HEK293 (cell line): ENCODE data around the gene UBE2V1.

Source experiments
- CTCF ChIA-PET: fragments of 350-600 bp; formaldehyde crosslinking; extraction: SDS; loops from one replicate; lab custom pipeline; 2021; ENCODE audit warnings: antibody characterized with exemption; lab: Yijun Ruan, JAX
- POLR2A ChIA-PET: fragments of 300-600 bp; formaldehyde crosslinking; extraction: SDS; loops from one replicate; lab custom pipeline; 2020; ENCODE audit warnings: antibody characterized with exemption, inconsistent platforms; lab: Yijun Ruan, JAX
- H3K27ac ChIP-seq: fragments of 200-500 bp; sonication (Bioruptor generic); 2 replicates; pipeline ENCODE4 v1.5.1; 2014; ENCODE audit warnings: low read depth, low read length, control low read depth, inconsistent platforms; ENCODE audit errors: extremely low read depth
- H3K36me3 ChIP-seq, 2 experiments: fragments of 200-500 bp in 1 of 2; sonication (Bioruptor generic) in 1 of 2; 1 replicate in 1 of 2; 2 replicates in 1 of 2; pipeline ENCODE4 v1.5.1; 2014 to 2017; ENCODE audit warnings: inconsistent platforms in 2 of 2, low read length in 2 of 2; ENCODE audit not compliant: control insufficient read depth in 2 of 2, insufficient read depth in 1 of 2
- H3K4me1 ChIP-seq: fragments of 200-500 bp; sonication (Bioruptor generic); 2 replicates; pipeline ENCODE4 v1.5.1; 2014; ENCODE audit warnings: mild to moderate bottlenecking, low read length, inconsistent platforms; ENCODE audit not compliant: control insufficient read depth, insufficient read depth
- H3K4me3 ChIP-seq: 2 replicates; pipeline ENCODE4 v1.5.1; 2011; ENCODE audit warnings: low read depth, mild to moderate bottlenecking, control low read depth, low read length, moderate library complexity
- H3K9me3 ChIP-seq: fragments of 200-500 bp; sonication (Bioruptor generic); 2 replicates; pipeline ENCODE4 v1.5.1; 2014; ENCODE audit warnings: low read depth, low read length, inconsistent platforms; ENCODE audit not compliant: control insufficient read depth, insufficient read depth
- AEBP2 ChIP-seq: fragments of 450-650 bp; formaldehyde crosslinking; IDR thresholded peaks from 2 replicates; pipeline ENCODE4 v1.5.1; 2016; ENCODE audit warnings: missing biosample characterization, missing genetic modification characterization, borderline replicate concordance
- ATF2 ChIP-seq: fragments of 450-650 bp; formaldehyde crosslinking; IDR thresholded peaks from 2 replicates; pipeline ENCODE4 v1.5.1; 2016; ENCODE audit warnings: missing biosample characterization, missing genetic modification characterization, low read depth
- EGR2 ChIP-seq: fragments of 450-650 bp; formaldehyde crosslinking; IDR thresholded peaks from 2 replicates; pipeline ENCODE4 v1.5.1; 2016; ENCODE audit warnings: low read depth, missing biosample characterization, missing genetic modification characterization
- GLI2 ChIP-seq: fragments of 450-650 bp; formaldehyde crosslinking; IDR thresholded peaks from 2 replicates; pipeline ENCODE4; 2017; ENCODE audit warnings: missing biosample characterization, missing genetic modification characterization, low read depth, borderline replicate concordance
- HOXD13 ChIP-seq: sonication (generic); formaldehyde crosslinking; IDR thresholded peaks from 2 replicates; pipeline ENCODE4 v1.8.0; 2022; ENCODE audit warnings: missing genetic modification reagents, borderline replicate concordance
- SCRT2 ChIP-seq: fragments of 450-650 bp; formaldehyde crosslinking; IDR thresholded peaks from 2 replicates; pipeline ENCODE4 v1.5.1; 2016; ENCODE audit warnings: missing biosample characterization, missing genetic modification characterization
- ZBTB17 ChIP-seq: fragments of 450-650 bp; formaldehyde crosslinking; IDR thresholded peaks from 2 replicates; pipeline ENCODE4 v1.5.1; 2016; ENCODE audit warnings: missing biosample characterization, missing genetic modification characterization
- ZFHX2 ChIP-seq: fragments of 450-650 bp; formaldehyde crosslinking; conservative IDR thresholded peaks from 2 replicates; pipeline ENCODE4 v1.5.1; 2016; ENCODE audit warnings: missing biosample characterization, missing genetic modification characterization
- ZNF2 ChIP-seq: fragments of 450-650 bp; formaldehyde crosslinking; IDR thresholded peaks from 2 replicates; pipeline ENCODE4 v1.5.1; 2016; ENCODE audit warnings: missing biosample characterization, missing genetic modification characterization
- ZNF302 ChIP-seq: fragments of 450-650 bp; formaldehyde crosslinking; IDR thresholded peaks from 2 replicates; pipeline ENCODE4 v1.5.1; 2016; ENCODE audit warnings: missing biosample characterization, missing genetic modification characterization, low read depth
- ZNF521 ChIP-seq: fragments of 450-650 bp; formaldehyde crosslinking; IDR thresholded peaks from 2 replicates; pipeline ENCODE4 v1.5.1; 2017; ENCODE audit warnings: missing biosample characterization, mild to moderate bottlenecking, missing genetic modification characterization
- ZNF555 ChIP-seq: fragments of 450-650 bp; formaldehyde crosslinking; conservative IDR thresholded peaks from 2 replicates; pipeline ENCODE4 v1.5.1; 2017; ENCODE audit warnings: missing biosample characterization, mild to moderate bottlenecking, missing genetic modification characterization, inconsistent platforms
- ZNF580 ChIP-seq: fragments of 450-650 bp; formaldehyde crosslinking; IDR thresholded peaks from 2 replicates; pipeline ENCODE4 v1.5.1; 2016; ENCODE audit warnings: missing biosample characterization, missing genetic modification characterization
- ZNF629 ChIP-seq: fragments of 450-650 bp; formaldehyde crosslinking; IDR thresholded peaks from 2 replicates; pipeline ENCODE4 v1.5.1; 2017; ENCODE audit warnings: missing biosample characterization, missing genetic modification characterization
- ZNF692 ChIP-seq: fragments of 450-650 bp; formaldehyde crosslinking; IDR thresholded peaks from 2 replicates; pipeline ENCODE4 v1.5.1; 2016; ENCODE audit warnings: missing biosample characterization, missing genetic modification characterization
- ZNF792 ChIP-seq: fragments of 450-650 bp; formaldehyde crosslinking; IDR thresholded peaks from 2 replicates; pipeline ENCODE4 v1.5.1; 2016; ENCODE audit warnings: missing biosample characterization, missing genetic modification characterization
- ZSCAN16 ChIP-seq: fragments of 450-650 bp; formaldehyde crosslinking; IDR thresholded peaks from 2 replicates; pipeline ENCODE4 v1.5.1; 2016; ENCODE audit warnings: missing biosample characterization, missing genetic modification characterization

UBE2V1 gene

GRCh38 chr20:50049442-50050026 is 63.4 kb downstream of the UBE2V1 start (continued):
- TF ChIP-seq ZNF555 (tag by site-specific recombination), result no peak
- no peak for TF ChIP-seq ATF2 (tag by site-specific recombination)
- TF ChIP-seq ZNF792 (tag by site-specific recombination), result no peak
- TF ChIP-seq, all 188 proteins: peak for 0

GRCh38 chr20:50048420-50049166 is 64.4 kb downstream of the UBE2V1 start:
- TF ChIP-seq GLI2 (tag by site-specific recombination), result no peak
- no peak for TF ChIP-seq HOXD13
- no peak for TF ChIP-seq ZNF521
- TF ChIP-seq ZNF629 (tag by site-specific recombination), result peak; percentile 33; the same call in 1 of the 2 replicates
- no peak for TF ChIP-seq SCRT2 (tag by site-specific recombination)
- no peak for TF ChIP-seq AEBP2 (tag by site-specific recombination)
- no peak for TF ChIP-seq ZSCAN16 (tag by site-specific recombination)
- no peak for TF ChIP-seq ZNF580
- TF ChIP-seq ZNF2 (tag by site-specific recombination), result no peak
- TF ChIP-seq ZBTB17 (tag by site-specific recombination), result peak; percentile 56; the same call in 1 of the 2 replicates
- peak; percentile 55; the same call in 1 of the 2 replicates for TF ChIP-seq ZFHX2 (tag by site-specific recombination)
- TF ChIP-seq ZNF302 (tag by site-specific recombination), result no peak
- TF ChIP-seq ATF2 (tag by site-specific recombination), result 0 out of 2 replicates have a peak, but pooled peaks have one; percentile 21
- no peak for TF ChIP-seq ZNF692 (tag by site-specific recombination)
- TF ChIP-seq EGR2 (tag by site-specific recombination), result peak; percentile 22; the same call in 1 of the 2 replicates
- H3K27ac ChIP-seq, result no peak overlapping the region
- H3K4me3 ChIP-seq, result no peak overlapping the region
- CTCF ChIA-PET, result interaction anchor here (0.6 to 1.2 kb wide), 2 partner anchors 10 to 36 kb away, joined by 3 read pairs; no protein-coding TSS in a partner anchor
- no peaks in the 10 kb centered on the region for H3K9me3 ChIP-seq
- no peaks in the 10 kb centered on the region for H3K36me3 ChIP-seq
- POLR2A ChIA-PET, result interaction anchor here (1.0 kb wide), 1 partner anchor 67 kb away, joined by 3 read pairs; no protein-coding TSS in a partner anchor
- H3K4me1 ChIP-seq, result no peaks in the 10 kb centered on the region
